ENCODE measurements around the gene JAG2.

JAG2 gene

GRCh38 chr14:105155681-105156413 is 12.7 kb downstream of the JAG2 start:
- H3K27me3 Mint-ChIP-seq: peaks cover 83% of the 10 kb centered on the region
- no peaks in the 10 kb centered on the region for H3K36me3 Mint-ChIP-seq
- no peak overlapping the region for H3K4me3 Mint-ChIP-seq
- H3K4me1 Mint-ChIP-seq: no peaks in the 10 kb centered on the region
- no peak for ATAC-seq
- no peak overlapping the region for H3K27ac Mint-ChIP-seq
- H3K9me3 Mint-ChIP-seq: peaks cover 4% of the 10 kb centered on the region

GRCh38 chr14:105155071-105155651 is 13.4 kb downstream of the JAG2 start:
- H3K27ac Mint-ChIP-seq: no peak overlapping the region
- peaks cover 4% of the 10 kb centered on the region for H3K9me3 Mint-ChIP-seq
- H3K4me3 Mint-ChIP-seq: no peak overlapping the region
- peaks cover 77% of the 10 kb centered on the region for H3K27me3 Mint-ChIP-seq
- H3K4me1 Mint-ChIP-seq: no peaks in the 10 kb centered on the region
- no peaks in the 10 kb centered on the region for H3K36me3 Mint-ChIP-seq
- no peak for ATAC-seq

- Mint-ChIP-seq H3K4me3 (no peak overlapping the region), H3K27me3 (peaks cover 71% of the 10 kb centered on the region), H3K4me1 (no peaks in the 10 kb centered on the region), H3K36me3 (no peaks in the 10 kb centered on the region), H3K27ac (no peak overlapping the region), H3K9me3 (peaks cover 4% of the 10 kb centered on the region)
- no peak for ATAC-seq
Observed at GRCh38 chr14:105154476-105154871, 14.1 kb downstream of the JAG2 start.

- H3K4me1 Mint-ChIP-seq: no peaks in the 10 kb centered on the region
- no peak for ATAC-seq
- peaks cover 65% of the 10 kb centered on the region for H3K27me3 Mint-ChIP-seq
- no peaks in the 10 kb centered on the region for H3K36me3 Mint-ChIP-seq
- H3K27ac Mint-ChIP-seq: no peak overlapping the region
- H3K9me3 Mint-ChIP-seq: peaks cover 4% of the 10 kb centered on the region
- H3K4me3 Mint-ChIP-seq: no peak overlapping the region
Observed at GRCh38 chr14:105153739-105154475, 14.7 kb downstream of the JAG2 start.

DNA sequence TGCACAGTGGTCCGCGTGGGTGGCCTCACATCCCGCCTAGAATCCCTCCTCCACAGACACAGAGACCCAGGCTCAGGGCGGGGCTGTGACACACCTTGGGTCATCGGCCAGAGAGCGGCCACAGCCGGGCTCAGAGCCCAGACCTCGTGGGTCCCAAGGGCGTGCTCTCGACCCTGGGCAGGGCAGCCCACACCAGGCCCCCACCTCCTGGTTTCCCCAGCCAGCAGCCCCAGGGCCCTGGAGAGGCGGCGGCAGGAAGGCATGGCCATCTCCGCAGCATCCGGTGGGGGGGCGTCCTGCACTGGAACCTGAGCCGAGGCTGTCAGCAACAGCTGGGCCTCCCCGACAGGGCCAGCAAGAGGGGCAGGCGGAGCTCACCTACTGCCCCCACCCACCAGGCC is 15.2 kb downstream of the JAG2 start:
- H3K9me3 Mint-ChIP-seq: peaks cover 4% of the 10 kb centered on the region
- no peak for ATAC-seq
- H3K27me3 Mint-ChIP-seq: peaks cover 59% of the 10 kb centered on the region
- H3K27ac Mint-ChIP-seq: no peak overlapping the region
- no peaks in the 10 kb centered on the region for H3K36me3 Mint-ChIP-seq
- H3K4me1 Mint-ChIP-seq: no peaks in the 10 kb centered on the region
- no peak overlapping the region for H3K4me3 Mint-ChIP-seq

GRCh38 chr14:105152794-105153241 is 15.8 kb downstream of the JAG2 start:
- H3K27me3 Mint-ChIP-seq: peaks cover 57% of the 10 kb centered on the region
- H3K9me3 Mint-ChIP-seq: peaks cover 4% of the 10 kb centered on the region
- no peak overlapping the region for H3K27ac Mint-ChIP-seq
- no peaks in the 10 kb centered on the region for H3K4me1 Mint-ChIP-seq
- H3K36me3 Mint-ChIP-seq: no peaks in the 10 kb centered on the region
- ATAC-seq: no peak
- no peak overlapping the region for H3K4me3 Mint-ChIP-seq

- H3K36me3 Mint-ChIP-seq: no peaks in the 10 kb centered on the region
- H3K4me3 Mint-ChIP-seq: no peak overlapping the region
- H3K9me3 Mint-ChIP-seq: no peaks in the 10 kb centered on the region
- H3K4me1 Mint-ChIP-seq: no peaks in the 10 kb centered on the region
- ATAC-seq: no peak
- no peak overlapping the region for H3K27ac Mint-ChIP-seq
- peaks cover 53% of the 10 kb centered on the region for H3K27me3 Mint-ChIP-seq
Observed at GRCh38 chr14:105151838-105152793, 16.5 kb downstream of the JAG2 start.

DNA sequence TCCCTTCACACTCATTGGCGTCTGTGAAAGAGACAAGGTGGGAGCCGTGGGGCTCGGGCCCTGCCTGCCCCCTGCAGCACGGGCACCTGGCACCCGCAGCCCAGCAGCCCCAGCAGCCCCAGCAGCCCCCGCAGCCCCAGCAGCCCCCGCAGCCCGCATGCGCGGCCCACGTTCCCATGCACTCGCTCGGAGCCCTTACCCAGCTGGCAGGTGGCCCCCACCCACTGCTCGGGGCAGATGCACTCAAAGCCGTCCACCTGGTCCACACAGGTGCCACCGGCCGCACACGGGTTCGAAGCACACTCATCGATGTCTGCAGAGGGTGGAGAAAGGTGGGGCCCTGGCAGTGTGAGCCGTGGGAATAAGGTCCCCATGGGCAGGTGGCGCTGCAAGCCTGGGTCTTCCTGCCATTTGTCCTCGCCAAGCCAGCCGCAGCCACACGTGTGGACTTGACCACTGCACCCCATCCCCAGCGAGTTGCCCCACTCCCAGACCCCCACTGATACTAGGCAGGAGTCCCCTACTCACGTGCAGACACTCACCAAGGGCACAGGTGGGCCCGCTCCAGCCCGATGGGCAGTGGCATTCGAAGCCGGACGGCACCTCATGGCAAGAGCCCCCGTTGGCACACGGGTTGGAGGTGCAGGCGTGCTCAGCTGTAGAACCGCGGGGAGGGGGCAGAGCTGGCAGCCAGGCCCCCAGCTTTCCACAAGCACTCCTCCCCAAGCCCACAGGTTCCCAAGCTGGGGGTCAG is 17.3 kb downstream of the JAG2 start:
- no peak for ATAC-seq
- Mint-ChIP-seq H3K4me1 (no peaks in the 10 kb centered on the region), H3K4me3 (no peak overlapping the region), H3K9me3 (no peaks in the 10 kb centered on the region), H3K36me3 (no peaks in the 10 kb centered on the region), H3K27me3 (peaks cover 51% of the 10 kb centered on the region), H3K27ac (no peak overlapping the region)

DNA sequence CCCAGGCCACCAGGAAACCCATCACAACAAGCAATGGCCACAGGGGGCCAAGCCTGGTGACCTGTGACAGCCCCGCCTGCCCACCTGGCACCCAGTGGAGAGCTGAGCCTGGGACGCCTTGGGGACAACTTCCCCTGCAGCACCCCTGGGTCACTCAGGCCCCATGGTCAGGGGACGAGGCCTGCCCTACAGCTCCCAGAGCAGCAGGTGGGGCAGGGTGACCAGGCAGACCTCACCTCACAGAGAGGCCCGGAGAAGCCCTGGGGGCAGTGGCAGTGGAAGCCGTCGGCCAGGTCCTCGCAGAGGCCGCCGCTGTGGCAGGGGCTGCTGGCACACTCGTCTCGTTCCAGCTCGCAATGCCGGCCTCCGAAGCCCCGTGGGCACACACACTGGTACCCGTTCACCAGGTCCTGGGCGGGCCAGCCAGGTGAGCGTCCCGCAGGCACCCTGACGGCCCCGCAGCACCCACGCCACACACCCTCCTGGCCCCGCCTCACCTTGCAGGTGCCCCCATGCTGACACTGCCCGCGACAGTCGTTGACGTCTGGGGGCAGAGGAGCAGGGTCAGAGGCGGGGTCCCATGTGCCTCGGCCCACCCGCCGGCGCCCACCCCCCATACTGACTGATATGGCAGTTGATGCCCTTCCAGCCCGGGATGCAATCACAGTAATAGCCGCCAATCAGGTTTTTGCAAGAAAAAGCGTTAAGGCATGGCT is 18.1 kb downstream of the JAG2 start:
- no peak overlapping the region for H3K27ac Mint-ChIP-seq
- ATAC-seq: no peak
- H3K4me3 Mint-ChIP-seq: no peak overlapping the region
- no peaks in the 10 kb centered on the region for H3K36me3 Mint-ChIP-seq
- H3K27me3 Mint-ChIP-seq: peaks cover 44% of the 10 kb centered on the region
- no peaks in the 10 kb centered on the region for H3K4me1 Mint-ChIP-seq
- no peaks in the 10 kb centered on the region for H3K9me3 Mint-ChIP-seq

GRCh38 chr14:105150026-105150367 is 18.6 kb downstream of the JAG2 start:
- no peaks in the 10 kb centered on the region for H3K9me3 Mint-ChIP-seq
- no peak overlapping the region for H3K27ac Mint-ChIP-seq
- ATAC-seq: no peak
- H3K4me1 Mint-ChIP-seq: no peaks in the 10 kb centered on the region
- H3K4me3 Mint-ChIP-seq: no peak overlapping the region
- H3K36me3 Mint-ChIP-seq: no peaks in the 10 kb centered on the region
- peaks cover 38% of the 10 kb centered on the region for H3K27me3 Mint-ChIP-seq

DNA sequence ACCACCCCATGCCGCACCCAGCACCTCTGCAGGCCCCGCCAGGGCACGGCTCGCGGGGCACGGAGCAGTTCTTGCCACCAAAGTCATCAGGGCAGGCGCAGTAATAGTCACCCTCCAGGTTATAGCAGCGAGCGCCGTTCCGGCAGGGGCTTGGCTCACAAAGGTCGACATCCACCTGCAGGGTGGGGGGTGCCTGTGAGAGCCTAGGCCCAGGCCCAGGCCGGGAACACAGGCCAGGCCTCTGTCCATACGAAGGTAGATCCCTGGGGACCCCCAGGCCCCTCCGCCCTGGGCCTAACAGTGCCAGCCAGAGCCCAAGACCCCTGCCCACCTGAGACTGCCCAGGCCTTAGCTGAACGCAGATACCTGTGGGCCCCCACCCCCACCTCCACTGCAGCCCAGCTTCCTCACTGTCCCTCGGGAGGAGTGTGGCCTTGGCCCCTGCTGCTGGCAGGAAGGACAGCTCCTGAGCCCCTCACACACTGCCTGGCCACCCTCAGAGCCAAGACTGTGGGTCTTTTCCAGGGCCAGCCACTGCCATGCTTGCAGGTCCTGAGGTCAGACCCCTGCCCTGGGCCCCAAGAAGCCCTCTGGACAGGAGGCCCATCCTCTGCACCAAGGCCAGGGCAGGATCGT is 19.3 kb downstream of the JAG2 start:
- H3K27me3 Mint-ChIP-seq: peaks cover 31% of the 10 kb centered on the region
- no peak for ATAC-seq
- H3K9me3 Mint-ChIP-seq: no peaks in the 10 kb centered on the region
- H3K4me3 Mint-ChIP-seq: no peak overlapping the region
- no peaks in the 10 kb centered on the region for H3K36me3 Mint-ChIP-seq
- no peaks in the 10 kb centered on the region for H3K4me1 Mint-ChIP-seq
- no peak overlapping the region for H3K27ac Mint-ChIP-seq

DNA sequence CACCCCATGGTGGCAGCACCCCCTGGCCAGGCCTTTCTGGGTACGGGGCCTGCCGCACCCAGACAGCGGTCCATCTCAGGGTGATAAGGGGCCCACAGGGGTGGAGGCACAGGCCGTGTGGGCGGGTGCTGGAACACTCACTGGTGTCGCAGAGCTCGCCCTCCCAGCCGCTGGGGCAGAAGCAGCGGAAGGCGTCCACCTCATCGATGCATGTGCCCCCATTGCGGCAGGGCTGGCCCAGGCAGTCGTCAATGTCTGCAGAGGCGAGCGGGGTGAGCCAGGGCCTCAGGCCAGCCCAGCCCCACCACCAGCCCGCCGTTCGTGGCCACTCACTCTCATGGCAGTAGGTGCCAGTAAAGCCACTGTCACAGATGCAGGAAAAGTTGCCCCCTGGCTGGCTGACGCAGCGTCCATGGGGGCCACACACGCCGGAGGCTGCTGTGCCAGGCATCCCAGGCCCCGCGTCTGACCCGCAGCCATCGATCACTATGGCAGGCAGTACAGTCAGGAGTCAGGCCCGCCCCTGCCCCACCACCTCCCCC is 19.9 kb downstream of the JAG2 start:
- Mint-ChIP-seq H3K27ac (no peak overlapping the region), H3K36me3 (no peaks in the 10 kb centered on the region), H3K9me3 (no peaks in the 10 kb centered on the region), H3K4me3 (no peak overlapping the region), H3K27me3 (peaks cover 25% of the 10 kb centered on the region), H3K4me1 (no peaks in the 10 kb centered on the region)
- no peak for ATAC-seq

Data from stimulated activated memory B cell treated with anti-CD40 and anti-IgM and Interleukin-4, amounts not matched to agents 10 μg/mL and 1 μg/mL and 100 μg/mL, for 72 hours (primary cell).